ENCODE results near the gene GDF10.

The GDF10 gene

DNA sequence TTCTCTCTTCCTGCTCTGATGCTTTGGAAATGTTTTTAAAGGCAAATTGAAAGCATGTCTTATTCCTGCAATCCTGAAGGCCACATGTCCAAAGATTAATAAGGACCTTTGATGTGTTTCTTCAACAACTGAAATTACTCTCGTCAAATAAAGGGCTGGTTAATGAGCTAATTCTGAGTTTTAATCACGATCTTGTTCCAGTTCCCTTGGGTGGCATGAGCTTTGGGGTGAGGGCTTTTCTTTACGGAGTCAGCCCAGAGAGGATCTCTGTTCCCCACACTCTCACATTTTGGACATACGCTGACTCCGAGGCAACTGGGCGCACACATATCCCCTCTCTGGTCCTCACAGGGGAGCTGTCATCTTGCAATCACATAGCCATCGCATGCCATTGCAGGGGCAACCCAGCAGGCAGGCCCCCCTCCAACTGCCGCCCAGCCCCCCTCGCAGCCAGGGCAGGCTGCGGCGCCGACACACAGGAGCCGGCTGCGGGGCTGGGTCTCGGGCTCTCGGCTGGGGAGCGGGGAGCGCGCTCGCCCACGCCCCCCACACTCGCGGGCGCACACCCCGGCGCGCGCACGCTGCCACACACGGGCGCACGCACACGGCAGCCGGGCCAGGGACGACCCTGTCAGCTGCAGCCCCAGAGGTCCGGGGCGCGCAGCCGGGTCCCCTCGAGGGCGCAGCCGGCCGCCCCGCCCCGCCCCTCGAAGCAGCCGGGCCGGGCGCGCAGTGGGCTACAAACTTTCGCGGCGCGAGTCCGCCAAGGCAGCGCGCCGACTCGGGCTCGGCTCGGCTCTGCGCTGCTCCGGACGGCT is at the start of gene GDF10:
TSS of gene GDF10 (plus strand) at position 587 of the 818 bp plus-strand sequence. CDS start 455 bp downstream, outside the sequence.
- DNase-seq (ENCODE audit: low spot score) (no peak), FAIRE-seq (no peak)

DNA sequence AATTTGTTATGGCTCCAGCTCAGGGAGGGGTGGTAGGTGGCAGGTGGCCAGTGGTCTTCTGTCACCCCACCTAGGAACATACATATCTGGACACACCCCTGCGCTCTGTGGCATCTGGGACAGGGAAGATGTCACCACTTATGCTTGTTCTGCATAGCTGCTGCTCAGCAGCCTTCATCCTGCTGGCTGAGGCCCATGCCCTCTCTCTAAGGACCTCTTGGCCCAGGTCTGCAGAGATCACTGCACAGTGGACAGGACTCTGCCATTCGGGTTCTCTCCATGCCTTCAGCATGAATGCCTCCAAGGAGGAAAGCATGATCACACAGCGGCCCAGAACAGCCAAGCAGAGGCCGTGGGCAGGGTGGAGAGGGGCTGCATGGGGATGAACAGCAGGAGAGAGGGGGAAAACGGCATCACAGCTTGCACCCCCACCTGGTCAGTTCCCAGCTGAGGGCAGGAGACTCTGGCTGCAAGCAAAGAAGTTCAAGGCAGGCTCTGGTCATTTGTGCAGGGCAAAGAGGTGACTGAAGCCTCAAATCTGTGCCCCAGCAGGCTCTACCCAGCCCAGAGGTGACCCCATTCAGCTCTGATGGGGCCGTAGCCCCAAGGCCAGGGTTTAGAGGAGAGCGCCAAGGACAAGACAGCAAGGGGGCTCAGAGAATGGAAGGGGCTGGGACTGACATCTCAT is 47.8 kb upstream of the GDF10 start:
- DNase-seq (ENCODE audit: low spot score) (no peak), FAIRE-seq (no peak)

DNA sequence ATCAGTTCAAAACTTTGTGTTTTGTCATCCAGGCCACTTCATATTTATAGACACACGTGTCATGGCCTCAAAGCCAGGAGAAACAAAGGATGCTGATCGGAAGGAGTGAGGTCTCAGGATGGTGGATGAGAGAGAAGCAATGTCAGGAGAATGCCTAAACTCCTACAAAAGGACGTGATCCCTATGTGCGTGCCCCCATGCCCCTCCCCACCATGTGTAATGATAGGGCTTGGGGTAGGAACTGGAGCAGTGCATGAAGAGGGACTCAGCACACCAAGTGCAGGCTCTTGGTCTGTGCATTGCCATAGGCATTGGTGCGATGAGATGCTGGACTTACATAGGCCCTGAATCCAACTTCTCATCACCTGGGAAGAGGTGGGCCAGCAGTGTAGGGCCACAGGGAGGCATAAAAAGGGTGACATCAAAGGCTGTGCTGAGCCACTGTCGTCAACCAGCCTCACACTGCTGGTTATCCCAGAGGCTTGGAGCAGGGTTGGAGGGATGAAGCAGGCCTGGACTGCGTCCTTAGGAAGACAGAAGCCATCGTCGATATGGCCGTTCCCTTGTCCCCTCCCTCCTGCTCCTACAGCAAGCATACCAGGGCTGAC is 46.9 kb upstream of the GDF10 start:
- DNase-seq (ENCODE audit: low spot score), result no peak
- FAIRE-seq, result no peak

DNA sequence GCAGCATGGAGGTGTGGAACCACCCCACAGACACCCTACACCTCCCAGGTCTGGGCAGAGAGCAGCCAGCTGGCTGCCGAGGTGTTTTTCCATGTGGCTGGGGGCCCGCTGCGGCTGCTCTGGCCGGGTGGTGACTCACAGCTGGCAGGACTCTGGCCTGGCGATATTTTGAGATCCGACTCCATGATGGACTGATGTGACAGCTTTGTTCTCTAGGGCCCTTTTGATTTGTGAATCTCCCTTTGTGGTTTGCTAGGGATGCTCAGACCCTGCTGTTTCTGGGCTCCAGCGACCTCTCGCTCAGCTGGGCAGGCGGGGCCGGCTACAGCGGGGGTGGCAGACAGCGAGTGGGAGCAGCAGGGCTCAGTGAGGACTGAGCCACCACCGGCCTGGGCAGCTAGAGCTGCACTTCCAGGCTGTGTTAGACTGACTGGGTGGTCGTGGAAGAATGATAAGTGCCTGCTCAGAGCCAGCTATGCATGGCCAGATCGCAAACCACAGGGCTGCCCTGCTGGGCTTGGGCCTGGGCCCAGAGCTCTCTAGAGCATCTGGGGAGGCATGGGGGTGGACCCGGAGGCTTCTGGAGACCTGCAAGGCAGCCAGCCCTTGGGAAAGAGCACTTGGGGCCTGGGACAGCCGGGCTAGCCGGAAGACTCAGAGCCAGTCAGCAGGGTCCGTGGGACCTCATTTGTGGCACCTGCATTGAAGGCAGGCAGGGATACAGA is 46.2 kb upstream of the GDF10 start:
- FAIRE-seq (no peak), DNase-seq (ENCODE audit: low spot score) (no peak)

- no peak for FAIRE-seq
- DNase-seq (ENCODE audit: low spot score), result no peak
These were observed 45.4 kb upstream of the GDF10 start for GRCh38 chr10:47254611-47255010.

DNA sequence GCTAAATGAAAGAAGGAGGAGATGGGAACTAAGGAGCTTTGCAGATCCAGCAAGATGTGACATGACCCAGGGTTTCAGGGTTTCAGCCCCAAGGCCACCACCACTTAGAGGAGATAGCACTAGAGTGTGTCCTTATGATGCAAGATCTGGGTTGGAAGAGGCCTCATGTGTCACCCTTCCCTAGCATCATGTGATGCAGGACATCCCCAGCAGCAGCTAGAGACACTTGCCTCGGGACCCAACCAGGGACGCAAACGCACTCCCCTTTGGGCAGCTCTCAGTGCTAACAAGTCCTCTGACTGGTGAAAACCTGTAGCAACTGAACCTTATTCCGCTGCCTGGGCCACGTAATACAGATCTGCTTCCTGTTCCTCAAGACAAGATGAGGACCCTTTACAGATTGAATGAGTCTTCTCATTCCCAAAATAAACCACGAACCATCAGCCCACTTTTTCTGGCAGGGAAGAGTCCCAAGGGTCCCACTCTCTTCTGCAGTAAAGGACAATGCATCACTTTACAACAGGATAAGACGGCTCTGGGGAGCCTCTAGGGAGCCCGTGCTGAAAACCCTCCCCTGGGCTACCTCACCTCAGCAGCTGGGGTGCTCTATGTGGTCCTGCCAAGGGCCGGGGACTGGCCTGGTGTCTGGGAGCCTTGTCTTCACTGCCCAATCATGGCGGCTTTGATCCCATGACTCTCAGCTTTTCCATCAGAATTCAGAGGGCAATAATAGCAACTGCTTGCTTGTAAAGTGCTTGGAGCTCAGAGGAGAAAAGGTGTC is 44.8 kb upstream of the GDF10 start:
- DNase-seq (ENCODE audit: low spot score), result no peak
- no peak for FAIRE-seq

DNA sequence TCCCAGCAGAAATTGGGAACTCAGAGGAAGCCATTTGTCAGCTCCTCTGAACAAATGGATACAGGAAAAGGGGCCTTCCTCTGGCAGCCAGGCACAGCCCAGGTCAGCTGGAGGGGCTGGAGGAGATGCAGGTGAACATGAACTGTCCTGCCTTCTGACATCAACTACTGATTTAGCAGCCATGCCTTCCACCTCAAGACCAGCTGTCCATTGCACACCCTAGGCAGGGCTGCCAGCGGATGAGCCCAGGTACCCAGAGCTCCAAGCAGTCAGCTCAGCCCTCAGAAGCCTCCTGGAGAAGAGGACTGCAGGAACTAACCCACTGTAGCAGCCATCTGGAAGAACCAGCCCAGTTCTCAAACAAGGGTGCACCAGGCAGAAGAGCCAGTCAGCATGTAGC is 44.1 kb upstream of the GDF10 start:
- no peak for FAIRE-seq

DNA sequence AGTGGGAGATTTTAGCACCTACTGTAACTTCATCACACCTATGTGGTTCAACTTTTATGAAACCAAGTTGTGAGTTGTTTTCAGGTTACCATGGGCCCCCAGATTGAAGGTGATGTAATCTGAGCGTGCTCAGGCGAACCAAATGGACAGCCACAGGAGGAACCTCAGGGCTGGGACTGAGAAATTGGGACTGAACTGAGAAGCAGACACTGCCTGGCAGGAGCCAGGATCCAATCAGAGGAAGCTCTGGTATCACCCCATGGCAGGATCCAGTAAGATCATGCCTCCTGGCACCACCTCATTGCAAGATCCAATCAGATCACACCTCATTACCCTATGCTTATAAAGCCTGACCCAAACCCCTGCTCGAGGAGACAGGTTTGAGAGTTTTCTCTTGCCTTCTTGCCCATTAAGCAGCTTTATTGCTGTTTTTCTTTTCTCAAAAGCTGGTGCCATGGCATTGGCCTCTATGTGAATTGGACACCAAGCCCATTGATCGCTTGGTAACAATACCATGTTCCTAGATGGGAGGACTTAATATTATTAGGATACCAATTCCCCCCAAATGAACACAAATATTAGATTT is 43.2 kb upstream of the GDF10 start:
- no peak for FAIRE-seq
- DNase-seq (ENCODE audit: low spot score), result no peak

More for the DNA sequence above, 44.1 kb upstream of the GDF10 start:
- no peak for DNase-seq (ENCODE audit: low spot score)

DNA sequence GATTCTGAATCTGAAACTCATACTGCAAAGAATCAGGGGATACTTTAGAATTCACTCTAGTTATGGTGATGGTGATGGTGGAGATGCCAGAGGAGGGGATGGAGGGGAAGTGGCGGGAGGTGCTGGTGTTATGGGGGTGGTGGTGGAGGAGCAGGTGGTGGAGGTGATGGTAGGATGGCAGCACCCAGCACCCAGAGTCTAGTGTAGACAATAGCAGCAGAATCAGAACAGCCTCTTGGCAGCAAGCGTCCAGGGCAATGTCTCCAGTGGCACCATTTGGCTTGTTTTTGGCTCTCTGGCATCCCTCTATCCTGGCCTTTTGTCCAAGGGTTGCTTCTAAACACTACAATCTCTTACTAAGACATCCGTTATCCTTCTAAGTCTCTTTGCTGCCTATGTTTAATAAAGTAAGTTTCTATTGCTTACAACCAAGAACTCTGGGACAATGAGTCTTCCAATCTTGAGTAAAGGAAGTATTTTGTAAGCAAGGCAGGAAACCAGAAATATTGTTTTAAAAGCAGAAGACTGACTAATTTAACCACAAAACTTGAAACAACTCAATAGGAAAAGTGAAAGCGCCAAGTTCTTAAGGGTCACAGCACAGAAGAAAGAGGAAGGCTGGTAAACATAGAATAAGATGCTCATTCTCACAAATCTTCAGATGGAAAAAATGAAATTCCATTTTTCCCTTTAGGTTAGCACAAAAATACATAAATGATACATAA is 42.4 kb upstream of the GDF10 start:
- no peak for FAIRE-seq
- DNase-seq (ENCODE audit: low spot score), result no peak

GRCh38 chr10:47258921-47259320 is 41.1 kb upstream of the GDF10 start:
- DNase-seq (ENCODE audit: low spot score) (no peak), FAIRE-seq (no peak)

GRCh38 chr10:47259466-47259865 is 40.5 kb upstream of the GDF10 start:
- FAIRE-seq (no peak), DNase-seq (ENCODE audit: low spot score) (no peak)

GRCh38 chr10:47260505-47261111 is 39.4 kb upstream of the GDF10 start:
- DNase-seq (ENCODE audit: low spot score) (no peak), FAIRE-seq (no peak)

DNA sequence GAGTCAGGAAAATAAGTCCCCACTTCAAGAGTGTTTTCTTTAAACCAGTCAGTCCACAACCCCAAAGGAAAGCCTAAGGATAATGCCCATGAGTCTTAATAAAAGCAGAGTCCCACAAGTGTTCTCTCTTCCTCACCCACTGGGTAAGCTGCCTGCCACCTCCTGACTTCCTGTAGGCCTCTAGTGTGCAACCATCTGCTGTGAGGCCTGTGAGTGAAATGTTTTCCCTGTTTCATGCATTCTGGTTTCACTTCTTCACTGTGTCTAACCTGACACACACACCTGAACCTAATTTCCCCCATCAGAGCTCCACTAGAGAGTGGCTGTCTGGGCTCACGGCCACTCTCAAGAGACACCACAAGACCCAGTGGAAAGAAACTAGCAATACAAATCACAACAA is 38.9 kb upstream of the GDF10 start:
- no peak for DNase-seq (ENCODE audit: low spot score)
- FAIRE-seq, result no peak

GRCh38 chr10:47261556-47261955 is 38.4 kb upstream of the GDF10 start:
- FAIRE-seq (no peak), DNase-seq (ENCODE audit: low spot score) (no peak)

DNA sequence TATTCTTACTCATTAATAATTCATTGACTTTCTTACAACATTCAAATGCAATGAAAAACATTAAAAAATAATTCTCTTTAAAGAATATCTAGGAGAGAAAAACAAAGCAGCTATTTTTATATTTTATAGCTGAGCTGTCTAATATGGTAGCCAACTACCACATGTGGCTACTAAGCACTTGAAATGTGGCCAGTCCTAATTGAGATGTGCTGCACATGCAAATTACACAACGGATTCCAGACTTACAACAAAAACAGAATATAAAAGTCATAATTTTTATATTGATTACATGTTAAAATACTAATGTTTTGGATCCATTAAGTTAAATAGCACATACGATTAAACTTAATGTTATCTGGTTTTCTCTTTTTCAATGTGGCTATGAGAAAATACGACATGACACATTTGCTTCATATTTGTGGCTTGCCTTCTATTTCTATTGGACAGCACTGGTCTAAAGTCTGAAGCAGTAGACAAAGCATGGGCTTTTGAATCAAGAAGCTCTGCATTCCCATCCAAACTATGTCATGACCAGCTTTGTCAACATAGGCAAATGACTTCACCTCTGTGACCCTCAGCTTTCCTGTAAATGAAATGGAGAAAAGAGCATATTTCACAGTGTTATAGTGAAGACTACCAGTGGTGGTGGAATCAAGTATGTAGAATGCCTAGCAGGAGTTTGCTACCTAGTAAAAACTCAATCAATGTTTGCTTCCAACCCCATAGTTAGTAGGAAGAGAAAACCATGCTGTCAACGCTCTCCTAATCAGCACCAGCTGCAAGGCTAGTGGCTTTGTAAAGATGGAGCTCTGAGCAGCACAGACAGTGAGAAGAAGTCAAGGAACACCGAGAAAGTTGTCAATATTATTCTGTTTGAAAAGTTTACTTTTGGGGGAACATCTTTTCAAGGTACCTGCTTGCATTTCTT is 37.1 kb upstream of the GDF10 start:
- FAIRE-seq, result no peak
- DNase-seq (ENCODE audit: low spot score), result no peak

DNA sequence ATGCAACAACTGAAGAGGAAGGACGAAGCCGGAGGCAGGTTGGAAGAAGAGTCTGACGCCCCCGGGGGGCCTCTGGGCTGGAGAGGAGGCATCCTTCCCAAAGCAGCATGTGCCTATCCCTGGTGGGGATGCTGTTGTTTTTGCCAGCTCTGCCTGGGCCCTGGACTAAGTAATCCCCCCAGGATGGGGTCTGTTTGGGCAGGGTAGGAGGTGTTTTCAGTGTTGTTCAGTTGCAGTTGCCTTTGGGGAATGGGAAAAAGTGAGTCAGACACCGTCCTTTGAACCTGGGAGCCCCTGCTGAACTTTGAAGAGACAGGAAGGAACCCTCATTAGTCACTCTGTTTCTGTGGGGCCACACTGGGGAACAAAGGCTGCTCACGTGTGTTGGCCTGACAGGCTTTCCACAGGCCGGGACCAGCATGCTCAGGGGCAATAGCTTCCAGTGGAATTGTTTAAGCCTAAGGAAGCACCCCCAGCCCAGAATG is 35.2 kb upstream of the GDF10 start:
- FAIRE-seq, result no peak
- no peak for DNase-seq (ENCODE audit: low spot score)

GRCh38 chr10:47266602-47267001 is 33.4 kb upstream of the GDF10 start:
- DNase-seq (ENCODE audit: low spot score) (no peak), FAIRE-seq (no peak)

GRCh38 chr10:47268696-47269095 is 31.3 kb upstream of the GDF10 start:
- no peak for DNase-seq (ENCODE audit: low spot score)
- no peak for FAIRE-seq
